PFSK-1 (cell line): Measurements from ENCODE around the gene OR51B4.

Experiments used
- FOXP2 ChIP-seq: optimal IDR thresholded peaks from 2 replicates; pipeline ENCODE3; 2011; ENCODE audit warnings: borderline replicate concordance, control low read depth, inconsistent platforms; ENCODE audit not compliant: insufficient read depth; ENCODE audit errors: extremely low read length, extremely low read depth
- POLR2AphosphoS5 ChIP-seq: IDR thresholded peaks from 2 replicates; pipeline ENCODE4 v1.6.1; 2012; ENCODE audit warnings: low read depth, mild to moderate bottlenecking, control low read depth, low read length, moderate library complexity
- SIN3A ChIP-seq: IDR thresholded peaks from 2 replicates; pipeline ENCODE4 v1.6.1; 2012; ENCODE audit warnings: mild to moderate bottlenecking, low read length, moderate library complexity, borderline replicate concordance; ENCODE audit not compliant: insufficient read depth
- TAF1 ChIP-seq: IDR thresholded peaks from 2 replicates; pipeline ENCODE4 v1.6.1; 2012; ENCODE audit warnings: low read length, control low read depth, borderline replicate concordance; ENCODE audit not compliant: insufficient read depth
- TF ChIP-seq, protein P1 (sequence below), 2 experiments: IDR thresholded peaks; 2 replicates each; pipeline versions ENCODE4 v1.6.1 to v1.8.0; 2011 to 2012; ENCODE audit warnings: low read depth in 2 of 2, low read length in 2 of 2, control low read depth in 1 of 2, inconsistent platforms in 1 of 2, mild to moderate bottlenecking in 1 of 2, moderate library complexity in 1 of 2; ENCODE audit not compliant: insufficient read depth in 1 of 2

The OR51B4 gene

GRCh38 chr11:5303626-5304025, 1.9 kb upstream of the OR51B4 start:
- TF ChIP-seq POLR2AphosphoS5: no peak
- TF ChIP-seq SIN3A: no peak
- no peak for TF ChIP-seq TAF1
- TF ChIP-seq, protein P1, sequence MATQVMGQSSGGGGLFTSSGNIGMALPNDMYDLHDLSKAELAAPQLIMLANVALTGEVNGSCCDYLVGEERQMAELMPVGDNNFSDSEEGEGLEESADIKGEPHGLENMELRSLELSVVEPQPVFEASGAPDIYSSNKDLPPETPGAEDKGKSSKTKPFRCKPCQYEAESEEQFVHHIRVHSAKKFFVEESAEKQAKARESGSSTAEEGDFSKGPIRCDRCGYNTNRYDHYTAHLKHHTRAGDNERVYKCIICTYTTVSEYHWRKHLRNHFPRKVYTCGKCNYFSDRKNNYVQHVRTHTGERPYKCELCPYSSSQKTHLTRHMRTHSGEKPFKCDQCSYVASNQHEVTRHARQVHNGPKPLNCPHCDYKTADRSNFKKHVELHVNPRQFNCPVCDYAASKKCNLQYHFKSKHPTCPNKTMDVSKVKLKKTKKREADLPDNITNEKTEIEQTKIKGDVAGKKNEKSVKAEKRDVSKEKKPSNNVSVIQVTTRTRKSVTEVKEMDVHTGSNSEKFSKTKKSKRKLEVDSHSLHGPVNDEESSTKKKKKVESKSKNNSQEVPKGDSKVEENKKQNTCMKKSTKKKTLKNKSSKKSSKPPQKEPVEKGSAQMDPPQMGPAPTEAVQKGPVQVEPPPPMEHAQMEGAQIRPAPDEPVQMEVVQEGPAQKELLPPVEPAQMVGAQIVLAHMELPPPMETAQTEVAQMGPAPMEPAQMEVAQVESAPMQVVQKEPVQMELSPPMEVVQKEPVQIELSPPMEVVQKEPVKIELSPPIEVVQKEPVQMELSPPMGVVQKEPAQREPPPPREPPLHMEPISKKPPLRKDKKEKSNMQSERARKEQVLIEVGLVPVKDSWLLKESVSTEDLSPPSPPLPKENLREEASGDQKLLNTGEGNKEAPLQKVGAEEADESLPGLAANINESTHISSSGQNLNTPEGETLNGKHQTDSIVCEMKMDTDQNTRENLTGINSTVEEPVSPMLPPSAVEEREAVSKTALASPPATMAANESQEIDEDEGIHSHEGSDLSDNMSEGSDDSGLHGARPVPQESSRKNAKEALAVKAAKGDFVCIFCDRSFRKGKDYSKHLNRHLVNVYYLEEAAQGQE (IDR thresholded peaks at IDR 0.05; ENCODE audit: insufficient read depth in 1 of 2, low read depth in 2 of 2, low read length in 2 of 2): no peak
- TF ChIP-seq FOXP2: no peak

- TF ChIP-seq POLR2AphosphoS5 (no peak), FOXP2 (no peak), TAF1 (no peak), SIN3A (no peak)
- TF ChIP-seq, protein P1 (IDR thresholded peaks at IDR 0.05; ENCODE audit: insufficient read depth in 1 of 2, low read depth in 2 of 2, low read length in 2 of 2): no peak
These were observed 1.5 kb downstream of the OR51B4 start for GRCh38 chr11:5300251-5300650.

GRCh38 chr11:5298451-5298850, 3.3 kb downstream of the OR51B4 start:
- TF ChIP-seq FOXP2 (no peak), TAF1 (no peak), POLR2AphosphoS5 (no peak), SIN3A (no peak)
- TF ChIP-seq, protein P1 (IDR thresholded peaks at IDR 0.05; ENCODE audit: insufficient read depth in 1 of 2, low read depth in 2 of 2, low read length in 2 of 2): no peak

DNA sequence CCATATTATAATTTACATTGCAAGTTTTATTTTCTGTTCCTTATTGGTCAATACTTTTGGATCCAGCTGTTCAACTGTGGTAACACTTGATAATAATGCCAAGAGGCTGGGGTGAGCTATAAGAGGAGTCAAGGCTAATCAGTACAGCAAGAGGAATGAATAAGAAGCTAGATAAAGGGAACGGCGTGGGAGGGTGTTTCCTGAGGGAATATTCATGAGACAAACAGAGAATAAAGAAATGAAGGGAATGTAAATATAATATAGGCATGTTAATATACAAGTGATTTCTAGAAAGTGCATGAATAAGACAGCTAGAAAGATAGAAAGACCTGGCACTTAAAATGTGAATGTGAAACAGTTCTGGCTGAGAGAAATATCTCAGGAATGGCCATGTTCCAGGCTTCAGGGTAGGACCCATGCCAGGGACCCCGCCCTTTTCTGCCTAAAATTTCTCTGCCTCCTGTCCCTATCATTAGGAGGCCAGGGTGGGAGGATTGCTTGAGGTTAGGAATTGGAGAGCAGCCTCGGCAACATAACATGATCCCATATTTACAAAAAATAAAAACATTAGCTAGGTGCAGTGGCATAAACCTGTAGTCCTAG, 3.9 kb downstream of the OR51B4 start:
- TF ChIP-seq SIN3A: no peak
- TF ChIP-seq, protein P1 (IDR thresholded peaks at IDR 0.05; ENCODE audit: insufficient read depth in 1 of 2, low read depth in 2 of 2, low read length in 2 of 2): no peak
- no peak for TF ChIP-seq POLR2AphosphoS5

- TF ChIP-seq, protein P1 (IDR thresholded peaks at IDR 0.05; ENCODE audit: insufficient read depth in 1 of 2, low read depth in 2 of 2, low read length in 2 of 2): no peak
- no peak for TF ChIP-seq FOXP2
These were observed 8.7 kb downstream of the OR51B4 start for GRCh38 chr11:5293028-5293427.
